H1 (cell line): Measurements from ENCODE around the gene MAFG. TPM values are rescaled to one million over a fixed set of nuclear protein-coding genes. Genes with fewer than 3 reads are reported as not detected.

Experiments used
- CTCF ChIA-PET: fragments of 300-600 bp; sonication (Branson Sonifier 250); formaldehyde crosslinking; loops from one replicate; lab custom pipeline; 2021; ENCODE audit not compliant: partially characterized antibody; lab: Charles Lee
- POLR2A ChIA-PET: fragments of 300-600 bp; sonication (Branson Sonifier 250); formaldehyde crosslinking; loops from one replicate; lab custom pipeline; 2021; ENCODE audit warnings: inconsistent platforms; ENCODE audit not compliant: partially characterized antibody; lab: Charles Lee
- DNase-seq, 2 experiments: peaks; one replicate each; pipeline versions ENCODE4 v3.0.0 to v3.0.0-alpha.2; 2010 to 2022; ENCODE audit warnings: low spot score in 2 of 2, low read depth in 1 of 2, mixed read lengths in 1 of 2
- FAIRE-seq: peaks from 2 replicates; lab custom pipeline; 2011; peaks lifted over from hg19 to GRCh38; lab: Jason Lieb, UNC
- H2AFZ ChIP-seq: 2 replicates; pipeline ENCODE4 v1.8.1; 2012; ENCODE audit warnings: low read length, inconsistent platforms
- H2AK5ac ChIP-seq: 2 replicates; pipeline ENCODE4 v1.6.1; 2013; ENCODE audit warnings: low read depth, low read length
- H2BK120ac ChIP-seq: replicated peaks from 2 replicates; pipeline ENCODE3; 2013; ENCODE audit warnings: low read depth, low read length, inconsistent platforms
- H2BK12ac ChIP-seq: 2 replicates; pipeline ENCODE4 v1.6.1; 2013; ENCODE audit warnings: low read depth, low read length
- H2BK15ac ChIP-seq: 2 replicates; pipeline ENCODE4 v1.6.1; 2013; ENCODE audit warnings: low read length
- H2BK20ac ChIP-seq: 2 replicates; pipeline ENCODE4 v1.6.1; 2013; ENCODE audit warnings: low read length
- H2BK5ac ChIP-seq: 2 replicates; pipeline ENCODE4 v1.6.1; 2013; ENCODE audit warnings: low read depth, low read length
- H3K14ac ChIP-seq: 2 replicates; pipeline ENCODE4 v1.6.1; 2013; ENCODE audit warnings: inconsistent platforms; ENCODE audit not compliant: insufficient read length
- H3K18ac ChIP-seq: 2 replicates; pipeline ENCODE4 v1.6.1; 2013; ENCODE audit warnings: low read length; ENCODE audit errors: extremely low read depth
- H3K23ac ChIP-seq: 2 replicates; pipeline ENCODE4 v1.6.1; 2013; ENCODE audit warnings: inconsistent platforms; ENCODE audit not compliant: insufficient read length
- H3K23me2 ChIP-seq: 2 replicates; pipeline ENCODE4 v1.6.1; 2013; ENCODE audit warnings: low read depth, low read length
- H3K27ac ChIP-seq: 2 replicates; pipeline ENCODE4 v1.6.1; 2011; ENCODE audit warnings: low read depth, low read length, inconsistent platforms
- H3K27me3 ChIP-seq, 4 experiments: replicated peaks in 1 of 4; 1 replicate in 1 of 4; 2 replicates in 3 of 4; pipeline versions ENCODE4 v1.6.1 to v1.8.1; 2011 to 2013; ENCODE audit warnings: low read length in 3 of 4, mild to moderate bottlenecking in 3 of 4, inconsistent platforms in 2 of 4, mixed read lengths in 2 of 4, moderate library complexity in 1 of 4; ENCODE audit not compliant: control insufficient read depth in 3 of 4, insufficient read depth in 3 of 4; ENCODE audit errors: extremely low read depth in 1 of 4
- H3K36me3 ChIP-seq, 4 experiments: 2 replicates each; pipeline versions ENCODE4 v1.6.1 to v1.8.1; 2011 to 2013; ENCODE audit warnings: mild to moderate bottlenecking in 4 of 4, low read length in 3 of 4, moderate library complexity in 2 of 4, control low read depth in 1 of 4, inconsistent platforms in 1 of 4; ENCODE audit not compliant: insufficient read depth in 4 of 4, control insufficient read depth in 2 of 4
- H3K4ac ChIP-seq: replicated peaks from 2 replicates; pipeline ENCODE3; 2013; ENCODE audit warnings: low read length, low read depth, mixed read lengths, inconsistent platforms; ENCODE audit not compliant: insufficient read length
- H3K4me1 ChIP-seq, 4 experiments: replicated peaks in 1 of 4; 1 replicate in 1 of 4; 2 replicates in 3 of 4; pipeline versions ENCODE4 v1.6.1 to v1.8.1; 2011 to 2013; ENCODE audit warnings: low read length in 3 of 4, inconsistent platforms in 2 of 4, mixed read lengths in 1 of 4; ENCODE audit not compliant: insufficient read depth in 4 of 4, control insufficient read depth in 3 of 4
- H3K4me2 ChIP-seq, 2 experiments: 2 replicates each; pipeline versions ENCODE4 v1.6.1 to v1.8.1; 2011 to 2013; ENCODE audit warnings: low read depth in 2 of 2, low read length in 2 of 2, control low read depth in 1 of 2, inconsistent platforms in 1 of 2, mild to moderate bottlenecking in 1 of 2; ENCODE audit not compliant: insufficient read depth in 1 of 2
- H3K4me3 ChIP-seq, 4 experiments: fragments of 200-600, 300-600 bp in 1 of 4; sonication (generic), shearing (Covaris generic), sonication (Bioruptor Twin) in 1 of 4; 2 replicates each; pipeline versions ENCODE4 v1.5.1 to v1.8.1; 2011 to 2016; ENCODE audit warnings: low read length in 4 of 4, low read depth in 3 of 4, control low read depth in 2 of 4, inconsistent platforms in 2 of 4, mild to moderate bottlenecking in 2 of 4, mixed read lengths in 1 of 4, moderate library complexity in 1 of 4; ENCODE audit not compliant: insufficient read depth in 2 of 4; ENCODE audit errors: extremely low read depth in 1 of 4
- H3K56ac ChIP-seq: replicated peaks from 2 replicates; pipeline ENCODE3; 2013; ENCODE audit warnings: low read depth, mild to moderate bottlenecking, mixed read lengths, low read length, inconsistent platforms; ENCODE audit not compliant: insufficient read length
- H3K79me1 ChIP-seq: 2 replicates; pipeline ENCODE4 v1.6.1; 2013; ENCODE audit warnings: low read depth, low read length, control low read depth
- H3K79me2 ChIP-seq, 2 experiments: 2 replicates each; pipeline versions ENCODE4 v1.6.1 to v1.8.1; 2012 to 2013; ENCODE audit warnings: low read length in 2 of 2, mild to moderate bottlenecking in 2 of 2, inconsistent platforms in 1 of 2; ENCODE audit not compliant: insufficient read depth in 2 of 2, control insufficient read depth in 1 of 2
- H3K9ac ChIP-seq, 4 experiments: replicated peaks in 1 of 4; 1 replicate in 1 of 4; 2 replicates in 3 of 4; pipeline versions ENCODE4 v1.6.1 to v1.8.1; 2011 to 2013; ENCODE audit warnings: low read depth in 3 of 4, low read length in 3 of 4, control low read depth in 2 of 4, mild to moderate bottlenecking in 2 of 4, moderate library complexity in 2 of 4, inconsistent platforms in 1 of 4; ENCODE audit errors: extremely low read depth in 1 of 4
- H3K9me3 ChIP-seq, 2 experiments: 2 replicates each; pipeline versions ENCODE4 v1.6.1 to v1.8.1; 2012 to 2013; ENCODE audit warnings: mild to moderate bottlenecking in 2 of 2, moderate library complexity in 2 of 2, control low read depth in 1 of 2, inconsistent platforms in 1 of 2, low read depth in 1 of 2, low read length in 1 of 2, mixed read lengths in 1 of 2; ENCODE audit not compliant: insufficient read depth in 2 of 2
- H4K20me1 ChIP-seq, 2 experiments: replicated peaks in 1 of 2; 2 replicates each; pipeline versions ENCODE3 to v1.8.1; 2011 to 2013; ENCODE audit warnings: inconsistent platforms in 2 of 2, low read length in 2 of 2, mild to moderate bottlenecking in 1 of 2; ENCODE audit not compliant: insufficient read depth in 2 of 2, control insufficient read depth in 1 of 2
- H4K5ac ChIP-seq: 2 replicates; pipeline ENCODE4 v1.6.1; 2013; ENCODE audit warnings: low read length, low read depth, mixed read lengths, inconsistent platforms; ENCODE audit not compliant: insufficient read length
- H4K8ac ChIP-seq: 2 replicates; pipeline ENCODE4 v1.8.0; 2013; ENCODE audit warnings: mild to moderate bottlenecking, moderate library complexity, low read length, inconsistent platforms; ENCODE audit not compliant: insufficient read depth; ENCODE audit errors: extremely low read depth
- H4K91ac ChIP-seq: replicated peaks from 2 replicates; pipeline ENCODE3; 2013; ENCODE audit warnings: low read length, mixed read lengths, inconsistent platforms; ENCODE audit not compliant: insufficient read length
- EZH2 ChIP-seq: fragments of 200-600 bp; sonication (generic); IDR thresholded peaks from 2 replicates; pipeline ENCODE4 v1.7.1; 2012; ENCODE audit warnings: low read depth, mild to moderate bottlenecking, moderate library complexity, low read length, inconsistent platforms; ENCODE audit not compliant: severe bottlenecking
- SAP30 ChIP-seq: fragments of 300-600 bp; sonication (generic); IDR thresholded peaks from 2 replicates; pipeline ENCODE4 v1.7.1; 2012; ENCODE audit warnings: low read length, moderate library complexity, mild to moderate bottlenecking, inconsistent platforms; ENCODE audit not compliant: insufficient read depth, insufficient replicate concordance
- WGBS, 2 experiments: shearing (Covaris generic) in 1 of 2; methylation state at CpG; one replicate each; pipeline versions ENCODE4 v1.1.6 to v1.1.7; 2013 to 2015; ENCODE audit warnings: low lambda C conversion rate in 2 of 2, mixed read lengths in 2 of 2, inconsistent platforms in 1 of 2, low coverage in 1 of 2, missing lambda C conversion rate in 1 of 2; ENCODE audit not compliant: insufficient replicate concordance in 2 of 2, insufficient coverage in 1 of 2, insufficient read length in 1 of 2; ENCODE audit errors: extremely low coverage in 1 of 2, missing lambda C conversion rate in 1 of 2; 5-methylcytosine and 5-hydroxymethylcytosine counted together
- polyA plus RNA-seq, 7 experiments: library from polyadenylated mRNA; depleted of rRNA in 3 of 7; stranded (reverse) in 5 of 7; unstranded in 2 of 7; fragments of >200 nt in 5 of 7; fragments of 200-250 nt in 2 of 7; gene quantifications; 1 replicate in 5 of 7; 2 replicates in 1 of 7; 4 replicates in 1 of 7; pipeline versions ENCODE4 v1.2.1 to v1.2.3, GENCODE V29; 2011 to 2013; ENCODE audit warnings: missing spikeins in 2 of 7, mixed read lengths in 2 of 7
- total RNA-seq: library from RNA; stranded (reverse); fragmentation: NEBNext Ultra II Directional; extraction: Animal tissue kit (Norgen Biotek cat#: 25700); gene quantifications from 2 replicates; pipeline ENCODE4 v1.2.1, GENCODE V29; 2021

Gene MAFG
- total and polyA plus RNA-seq, 2 of the 8 experiments (the other 6 are each of a cell fraction or from before 2014, with no cell fraction given) = 25.5 to 26.9 TPM

- peak overlapping the region; percentile 21 for H3K4ac ChIP-seq
- no peak for FAIRE-seq
- H3K27ac ChIP-seq = no peak overlapping the region
- H3K4me1 ChIP-seq = peaks cover 0 to 30% (median 23%) of the 10 kb centered on the region in 4 experiments; a peak in 6 of 7 replicates
- no peak overlapping the region for H2BK120ac ChIP-seq
- peak overlapping the region; percentile 89 for H4K8ac ChIP-seq
- H3K27me3 ChIP-seq = peaks cover 0 to 12% (median 9%) of the 10 kb centered on the region in 4 experiments; a peak in 4 of 7 replicates
- peak overlapping the region; percentile 79 to 94 for H3K4me2 ChIP-seq
- H2AK5ac ChIP-seq = peak overlapping the region; percentile 71; the same call in 1 of the 2 replicates
- TF ChIP-seq EZH2 = peak; percentile 24
- TF ChIP-seq SAP30 = no peak
- no peak overlapping the region for H2BK12ac ChIP-seq
- H4K20me1 ChIP-seq = peaks cover 9 to 26% of the 10 kb centered on the region in 2 experiments
- no peak overlapping the region for H4K5ac ChIP-seq
- H3K9me3 ChIP-seq = no peaks in the 10 kb centered on the region
- H2BK5ac ChIP-seq = peak overlapping the region; percentile 39; the same call in 1 of the 2 replicates
- peak overlapping the region; percentile 94 for H4K91ac ChIP-seq
- no peak overlapping the region for H3K14ac ChIP-seq
- H3K23me2 ChIP-seq = peaks cover 15% of the 10 kb centered on the region; the same call in 1 of the 2 replicates
- H3K9ac ChIP-seq = peak overlapping the region; percentile 0 to 63 (median 26); a peak in 4 of 7 replicates
- 35% methylated on average over 36 of the region's 44 CpGs; no CpG with 5 or more reads in 1 of the 2 experiments for WGBS, 2 experiments
- no peak overlapping the region for H3K56ac ChIP-seq
- peaks cover 6 to 30% of the 10 kb centered on the region in 2 experiments; a peak in 3 of 4 replicates for H3K79me2 ChIP-seq
- H2BK15ac ChIP-seq = no peak overlapping the region
- H3K23ac ChIP-seq = peak overlapping the region; percentile 17
- ChIA-PET POLR2A (interaction anchor here (0.8 to 14.6 kb wide), 15 partner anchors 9 to 227 kb away, joined by 3 to 150 read pairs (median 4); partner anchors contain the start of genes MYADML2, NPB, PCYT2 and PYCR1), CTCF (interaction anchor here (0.6 to 3.8 kb wide), 17 partner anchors 12 to 199 kb away, joined by 3 to 16 read pairs (median 4); partner anchors contain the start of genes CENPX, LRRC45 and NOTUM)
- H3K36me3 ChIP-seq = peaks cover 0 to 8% (median 0%) of the 10 kb centered on the region in 4 experiments; a peak in 2 of 8 replicates
- H2AFZ ChIP-seq = no peak overlapping the region
- H3K4me3 ChIP-seq = peak overlapping the region; percentile 50 to 78 (median 62)
- H3K79me1 ChIP-seq = peaks cover 23% of the 10 kb centered on the region
- no peak for DNase-seq
- peak overlapping the region; percentile 15 for H3K18ac ChIP-seq
- H2BK20ac ChIP-seq = no peak overlapping the region
These were observed 1.2 kb upstream of the MAFG start for GRCh38 chr17:81928544-81929252.
